NCI-H1092 (cell line): Measurements from ENCODE around the gene LHFPL3.
A peak's percentile ranks its signal among the peaks of the same experiment; 100 is the strongest.
"Not testable (repeated sequence)": the region's sequence is repeated elsewhere in the genome, so short reads cannot be mapped to it uniquely, and the experiment has no call there.

Experiments
- DNase-seq: peaks from one replicate; lab custom pipeline; 2025; lab: John Stamatoyannopoulos, UW

The LHFPL3 gene

DNA sequence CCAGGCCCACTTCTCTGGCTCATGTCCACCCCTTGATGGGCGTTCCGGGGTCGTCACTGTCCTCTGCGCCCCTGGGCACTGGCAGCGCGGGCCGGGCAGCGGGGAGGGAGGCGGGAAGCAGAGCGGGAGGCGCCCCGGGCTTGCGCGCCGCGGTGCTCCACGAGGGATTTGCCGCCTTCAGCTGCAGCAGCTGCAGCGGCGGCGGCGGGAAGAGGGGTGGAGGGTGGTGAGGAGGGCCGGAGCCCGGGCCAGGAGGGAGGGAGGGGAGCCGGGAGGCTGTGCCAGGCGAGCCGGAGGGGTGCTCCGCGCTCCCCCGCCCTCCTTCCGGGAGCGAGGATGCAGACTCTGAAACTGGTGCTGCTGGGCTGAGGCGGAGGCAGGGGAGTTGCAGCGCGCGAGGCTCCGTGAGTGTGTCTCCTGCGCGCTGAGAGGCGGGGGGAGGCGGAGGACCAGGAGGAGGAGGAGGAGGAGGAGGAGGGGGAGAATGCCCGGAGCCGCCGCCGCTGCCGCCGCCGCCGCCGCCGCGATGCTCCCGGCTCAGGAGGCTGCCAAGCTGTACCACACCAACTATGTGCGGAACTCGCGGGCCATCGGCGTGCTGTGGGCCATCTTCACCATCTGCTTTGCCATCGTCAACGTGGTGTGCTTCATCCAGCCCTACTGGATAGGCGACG is at the start of gene LHFPL3:
Gene LHFPL3 (plus strand): TSS at position 308 of the 674 bp plus-strand sequence.
- peak; percentile 59 for DNase-seq

- not testable (repeated sequence) for DNase-seq
These were observed 46.7 kb upstream of the LHFPL3 start for GRCh38 chr7:104281685-104282084.

DNA sequence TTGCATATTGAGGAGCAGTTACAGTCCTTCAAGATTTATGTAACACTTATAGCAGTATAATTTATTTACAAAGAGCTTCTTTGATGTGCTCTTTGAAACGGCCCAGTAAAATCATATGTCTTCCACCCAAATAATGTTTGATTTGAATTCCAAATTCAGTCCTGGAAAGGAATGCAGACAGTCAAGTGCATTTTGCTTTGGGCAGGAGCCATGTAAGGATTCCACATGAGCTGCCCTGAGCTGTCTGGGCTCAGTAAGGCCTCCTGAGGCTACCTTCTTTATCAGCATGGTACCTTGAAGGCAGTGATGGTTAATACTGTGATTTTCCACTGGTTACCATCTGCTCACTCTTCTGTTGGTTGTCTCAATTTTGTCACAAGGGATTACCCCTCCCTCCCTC is 41.6 kb upstream of the LHFPL3 start:
- no peak for DNase-seq

DNA sequence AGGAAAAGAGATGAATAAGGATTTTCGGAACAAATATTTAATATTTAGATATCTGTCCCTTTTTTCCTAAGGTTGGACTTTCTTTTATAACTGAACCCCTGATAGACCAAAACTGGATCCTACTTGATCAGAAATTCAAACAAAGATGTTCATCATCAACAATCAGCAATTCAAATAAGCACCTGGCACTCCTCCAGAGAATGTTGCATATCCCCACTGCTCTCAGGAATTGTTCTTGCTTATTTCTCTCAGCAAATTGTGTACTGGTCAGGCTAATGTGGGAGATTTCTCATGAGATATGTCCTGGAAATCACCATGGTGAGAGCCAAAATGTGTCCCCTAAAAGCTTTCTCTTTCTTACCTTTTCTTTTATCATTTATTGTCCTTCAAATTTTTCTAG is 40.3 kb upstream of the LHFPL3 start:
- DNase-seq, result no peak

GRCh38 chr7:104294291-104294690 is 34.1 kb upstream of the LHFPL3 start:
- DNase-seq, result no peak

- DNase-seq, result no peak
These were observed 32.1 kb upstream of the LHFPL3 start for GRCh38 chr7:104296266-104296665.

- no peak for DNase-seq
These were observed 31.5 kb upstream of the LHFPL3 start for GRCh38 chr7:104296900-104297299.

DNA sequence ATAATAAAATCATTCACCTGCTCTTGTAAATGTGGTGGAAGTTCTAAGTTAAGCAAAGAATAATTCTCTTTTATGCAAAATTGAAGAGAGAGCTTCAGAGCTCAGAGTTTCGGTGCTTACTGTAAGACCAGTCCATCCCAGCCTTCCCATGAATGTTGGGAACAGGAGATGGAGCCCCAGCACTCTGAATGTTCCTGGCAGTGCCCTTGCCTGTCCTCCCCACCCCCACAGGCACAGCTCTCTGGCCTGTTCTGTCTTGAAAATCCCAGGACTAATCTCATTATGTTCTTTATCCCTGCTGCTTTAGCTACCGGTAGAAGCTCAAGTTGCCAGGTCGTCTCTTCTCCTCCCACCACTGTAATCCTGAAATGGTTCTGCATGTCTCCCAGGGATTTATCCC is 29.1 kb upstream of the LHFPL3 start:
- DNase-seq, result no peak

GRCh38 chr7:104299777-104300176 is 28.6 kb upstream of the LHFPL3 start:
- no peak for DNase-seq

GRCh38 chr7:104306793-104307192 is 21.6 kb upstream of the LHFPL3 start:
- no peak for DNase-seq

- DNase-seq, result no peak
These were observed 10.3 kb upstream of the LHFPL3 start for GRCh38 chr7:104317948-104318629.

GRCh38 chr7:104327534-104327933 is 869 bp upstream of the LHFPL3 start:
- no peak for DNase-seq

DNA sequence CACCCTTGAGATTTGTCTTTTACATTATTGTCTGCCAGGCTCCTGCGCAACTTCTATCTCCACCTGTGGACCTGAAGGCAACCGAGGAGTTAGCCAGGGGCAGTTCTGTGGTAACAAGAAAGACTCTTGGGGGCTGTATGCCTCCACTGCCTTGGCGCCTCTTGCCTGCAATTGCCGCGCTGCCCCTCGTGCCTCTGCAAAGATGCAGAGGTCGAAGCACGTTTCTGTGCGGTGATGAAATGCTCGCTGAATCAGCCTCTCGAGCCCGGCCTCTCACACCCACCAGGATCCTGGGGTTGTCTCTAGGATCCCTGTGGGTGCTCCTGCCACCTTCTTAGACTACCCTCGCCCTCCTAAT is 486 bp upstream of the LHFPL3 start:
- DNase-seq, result peak; percentile 57

DNA sequence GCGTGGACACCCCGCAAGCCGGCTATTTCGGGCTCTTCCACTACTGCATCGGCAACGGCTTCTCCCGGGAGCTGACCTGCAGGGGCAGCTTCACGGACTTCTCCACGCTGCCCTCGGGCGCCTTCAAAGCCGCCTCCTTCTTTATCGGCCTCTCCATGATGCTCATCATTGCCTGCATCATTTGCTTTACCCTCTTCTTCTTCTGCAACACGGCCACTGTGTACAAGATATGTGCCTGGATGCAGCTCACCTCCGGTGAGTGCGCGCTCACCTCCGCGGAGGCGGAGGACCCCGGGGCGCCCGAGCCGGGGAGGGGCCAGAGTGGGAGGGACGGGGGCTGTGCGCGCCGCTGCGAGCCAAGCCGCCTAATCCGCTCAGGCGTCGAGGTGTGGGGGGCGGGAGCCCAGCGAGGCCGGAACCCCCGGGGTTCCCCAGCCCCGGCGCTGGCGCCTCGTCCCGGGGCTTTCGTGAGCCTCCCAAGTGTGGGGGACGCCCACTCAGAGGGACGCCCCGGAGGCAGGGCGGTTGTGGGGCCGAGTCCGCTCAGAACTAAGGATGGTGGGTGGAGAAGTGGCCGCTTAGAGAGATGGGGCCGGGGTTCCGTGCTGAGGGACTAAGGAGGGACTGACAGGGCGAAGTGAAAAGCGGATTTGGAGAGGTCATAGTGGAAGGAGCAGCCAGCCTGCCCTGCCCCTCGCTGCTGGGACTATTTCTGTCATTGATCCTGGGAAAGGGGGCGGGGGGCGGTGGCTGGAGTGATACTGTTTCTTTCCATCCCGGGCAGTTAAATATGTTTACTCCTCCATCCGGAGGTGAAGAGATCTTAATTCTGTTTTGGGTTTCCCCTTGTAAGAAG is 795 bp downstream of the LHFPL3 start:
- DNase-seq, result no peak

- peak; percentile 60 for DNase-seq
These were observed 13.1 kb downstream of the LHFPL3 start for GRCh38 chr7:104341546-104341945.

DNA sequence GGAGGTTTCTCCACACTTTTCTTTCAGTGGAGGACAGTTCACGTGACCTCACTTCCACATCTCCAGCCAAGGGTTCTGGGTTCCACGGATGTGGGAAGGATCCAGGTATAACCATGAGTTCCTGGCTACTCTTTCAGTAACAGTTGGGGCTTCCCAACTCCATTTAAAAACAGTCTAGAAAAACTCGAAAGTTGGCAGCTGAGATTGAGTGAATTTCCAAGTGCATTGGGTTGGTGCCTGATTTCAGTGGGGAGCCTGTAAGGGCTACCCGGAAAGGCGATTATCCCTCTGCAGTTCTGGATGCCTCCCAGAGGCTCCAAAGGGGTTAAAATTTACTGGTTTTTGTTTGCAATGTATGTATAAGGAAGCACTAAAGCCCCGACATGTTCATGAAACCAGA is 24.3 kb downstream of the LHFPL3 start:
- DNase-seq, result no peak

GRCh38 chr7:104357166-104357565 is 28.8 kb downstream of the LHFPL3 start:
- DNase-seq, result no peak

DNA sequence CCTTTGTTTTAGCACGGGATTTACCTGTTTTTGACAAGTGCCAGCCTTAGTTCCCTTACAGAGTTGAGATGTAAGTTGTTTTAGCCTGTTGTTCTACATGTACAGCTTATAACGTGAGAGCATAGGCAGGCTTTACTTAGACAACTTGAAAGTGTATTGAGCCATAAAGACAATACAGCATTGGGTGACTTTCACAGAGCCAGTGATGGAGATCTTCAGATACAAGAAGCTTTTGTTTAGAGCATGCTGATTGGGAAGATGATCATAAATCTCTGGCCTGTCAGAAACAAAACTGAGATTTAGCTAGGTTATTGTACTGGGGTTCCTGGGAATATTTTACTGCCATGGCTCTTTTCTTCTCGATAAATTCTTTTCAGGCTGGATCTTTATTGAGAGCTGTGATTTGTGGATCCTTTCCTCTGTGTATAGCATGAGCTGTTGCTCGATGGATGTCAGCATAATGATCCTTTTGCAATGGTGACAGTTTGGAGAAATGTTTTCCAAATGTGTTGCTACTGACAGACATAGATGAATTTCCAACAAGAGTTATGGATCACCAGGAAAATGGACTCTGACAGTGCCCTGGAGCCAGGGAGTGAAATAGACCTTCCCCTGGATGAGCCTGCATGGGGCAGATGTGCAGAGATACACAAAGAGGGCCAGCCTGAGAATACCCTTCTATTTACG is 30.2 kb downstream of the LHFPL3 start:
- no peak for DNase-seq

- no peak for DNase-seq
These were observed 34.4 kb downstream of the LHFPL3 start for GRCh38 chr7:104362756-104363155.

GRCh38 chr7:104363355-104363754 is 35.0 kb downstream of the LHFPL3 start:
- no peak for DNase-seq

DNA sequence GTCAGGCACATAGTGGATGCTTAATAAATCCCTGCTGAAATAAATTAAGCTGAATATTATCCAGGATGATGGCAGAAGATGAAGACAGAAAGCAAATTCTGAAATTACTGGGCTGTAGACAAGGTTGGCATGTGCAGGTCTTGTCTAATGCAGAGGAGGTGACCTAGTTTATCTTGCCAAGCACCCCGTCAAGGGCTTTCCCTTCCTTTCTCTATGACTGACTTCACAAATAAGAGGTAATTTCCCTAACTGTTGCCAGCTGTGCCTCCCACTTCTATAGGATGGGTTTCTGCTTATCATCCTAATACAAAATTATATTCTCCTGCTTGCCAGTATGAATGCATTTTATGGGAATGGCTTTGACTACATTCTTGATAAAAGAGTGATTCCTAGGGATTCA is 38.0 kb downstream of the LHFPL3 start:
- peak; percentile 54 for DNase-seq

GRCh38 chr7:104367926-104368325 is 39.5 kb downstream of the LHFPL3 start:
- no peak for DNase-seq
